ENCODE results near the gene DTYMK. TPM values are rescaled to one million over a fixed set of nuclear protein-coding genes. Genes with fewer than 3 reads are reported as not detected.
A peak's percentile ranks its signal among the peaks of the same experiment; 100 is the strongest.

The DTYMK gene
- total and polyA plus RNA-seq, 4 experiments from 2014 or later = 18.8 to 50.3 (median 24.1) TPM

- Mint-ChIP-seq H3K9me3 (no peaks in the 10 kb centered on the region), H3K36me3 (peaks cover 0 to 12% of the 10 kb centered on the region in 2 donors), H3K4me3 (peak overlapping the region in 4 of 8 donors; percentile 0 to 53 (median 29)), H3K27me3 (no peaks in the 10 kb centered on the region), H3K4me1 (peaks cover 37 to 69% (median 48%) of the 10 kb centered on the region in 4 donors), H3K27ac (peak overlapping the region in 5 of 7 donors; percentile 18 to 70 (median 48))
- H3K36me3 ChIP-seq (ENCODE audit: insufficient read depth, low read length) = no peaks in the 10 kb centered on the region
- no peak overlapping the region for H3K27ac ChIP-seq (ENCODE audit: low read depth, low read length)
- no peaks in the 10 kb centered on the region for H3K27me3 ChIP-seq (ENCODE audit: insufficient read depth, low read length)
- CTCF ChIA-PET (ENCODE audit: partially characterized antibody) = interaction anchor here (1.3 kb wide), 1 partner anchor 46 kb away, joined by 3 read pairs; the partner anchor contains the start of gene DTYMK
- intact Hi-C loops (cut with micrococcal nuclease) = no loop called here
- DNase-seq = no peak
- no peak overlapping the region for H3K4me3 ChIP-seq (ENCODE audit: low read length in 2 of 2)
- H3K4me1 ChIP-seq (ENCODE audit: insufficient read depth, low read length) = peaks cover 35% of the 10 kb centered on the region
- POLR2A ChIA-PET (ENCODE audit: partially characterized antibody) = no interaction called here
- H3K9me3 ChIP-seq (ENCODE audit: control insufficient read depth in 1 of 2, low read length in 2 of 2) = no peaks in the 10 kb centered on the region
Measured at GRCh38 chr2:241640165-241640795, 46.3 kb downstream of the DTYMK start.

- CTCF ChIA-PET (ENCODE audit: partially characterized antibody) = no interaction called here
- no peak for DNase-seq
- peaks cover 39 to 72% (median 51%) of the 10 kb centered on the region in 4 donors for H3K4me1 Mint-ChIP-seq
- H3K36me3 Mint-ChIP-seq = peaks cover 0 to 13% of the 10 kb centered on the region in 2 donors
- Histone ChIP-seq H3K36me3 (ENCODE audit: insufficient read depth, low read length) (no peaks in the 10 kb centered on the region), H3K9me3 (ENCODE audit: control insufficient read depth in 1 of 2, low read length in 2 of 2) (no peaks in the 10 kb centered on the region), H3K27ac (ENCODE audit: low read depth, low read length) (no peak overlapping the region), H3K4me1 (ENCODE audit: insufficient read depth, low read length) (peaks cover 35% of the 10 kb centered on the region), H3K4me3 (ENCODE audit: low read length in 2 of 2) (no peak overlapping the region), H3K27me3 (ENCODE audit: insufficient read depth, low read length) (no peaks in the 10 kb centered on the region)
- H3K27ac Mint-ChIP-seq = peak overlapping the region in 4 of 7 donors; percentile 31 to 61 (median 45)
- peak overlapping the region; percentile 3 to 54 (median 50) for H3K4me3 Mint-ChIP-seq
- intact Hi-C loops (cut with micrococcal nuclease) = loop anchor here (10.0 kb wide), 2 partner anchors 325 to 1075 kb away; partner anchors contain the start of genes DUSP28, HDLBP, RNPEPL1 and SEPTIN2
- POLR2A ChIA-PET (ENCODE audit: partially characterized antibody) = interaction anchor here (2.8 kb wide), 1 partner anchor 47 kb away, joined by 19 read pairs; the partner anchor contains the start of gene DTYMK
- H3K27me3 Mint-ChIP-seq = no peaks in the 10 kb centered on the region
- H3K9me3 Mint-ChIP-seq = no peaks in the 10 kb centered on the region
Measured at GRCh38 chr2:241639385-241639784, 47.2 kb downstream of the DTYMK start.

GRCh38 chr2:241638940-241639339 is 47.7 kb downstream of the DTYMK start:
- Mint-ChIP-seq H3K27me3 (no peaks in the 10 kb centered on the region), H3K36me3 (peaks cover 0 to 14% of the 10 kb centered on the region in 2 donors), H3K4me3 (peak overlapping the region in 7 of 8 donors; percentile 38 to 96 (median 93)), H3K27ac (peak overlapping the region in 5 of 7 donors; percentile 10 to 98 (median 90)), H3K9me3 (no peaks in the 10 kb centered on the region), H3K4me1 (peaks cover 39 to 68% (median 51%) of the 10 kb centered on the region in 4 donors)
- POLR2A ChIA-PET (ENCODE audit: partially characterized antibody) = interaction anchor here (1.8 to 2.8 kb wide), 4 partner anchors 10 to 95 kb away, joined by 4 to 20 read pairs (median 13); partner anchors contain the start of genes D2HGDH and DTYMK
- Histone ChIP-seq H3K27me3 (ENCODE audit: insufficient read depth, low read length) (no peaks in the 10 kb centered on the region), H3K4me1 (ENCODE audit: insufficient read depth, low read length) (peaks cover 35% of the 10 kb centered on the region), H3K4me3 (ENCODE audit: low read length in 2 of 2) (no peak overlapping the region), H3K9me3 (ENCODE audit: control insufficient read depth in 1 of 2, low read length in 2 of 2) (no peaks in the 10 kb centered on the region), H3K27ac (ENCODE audit: low read depth, low read length) (no peak overlapping the region), H3K36me3 (ENCODE audit: insufficient read depth, low read length) (no peaks in the 10 kb centered on the region)
- intact Hi-C loops (cut with micrococcal nuclease) = loop anchor here (10.0 kb wide), 2 partner anchors 324 to 1074 kb away; partner anchors contain the start of genes DUSP28, HDLBP, RNPEPL1 and SEPTIN2
- CTCF ChIA-PET (ENCODE audit: partially characterized antibody) = interaction anchor here (1.2 to 2.1 kb wide), 2 partner anchors 41 to 240 kb away, joined by 3 to 8 read pairs; no protein-coding TSS in a partner anchor
- DNase-seq = no peak

- ChIA-PET CTCF (ENCODE audit: partially characterized antibody) (interaction anchor here (1.0 to 2.1 kb wide), 3 partner anchors 11 to 241 kb away, joined by 3 to 8 read pairs (median 4); no protein-coding TSS in a partner anchor), POLR2A (ENCODE audit: partially characterized antibody) (interaction anchor here (0.5 to 2.8 kb wide), 14 partner anchors 11 to 1078 kb away, joined by 3 to 20 read pairs (median 4); partner anchors contain the start of genes D2HGDH, DTYMK, DUSP28 and HDLBP)
- H3K4me1 Mint-ChIP-seq = peaks cover 36 to 67% (median 51%) of the 10 kb centered on the region in 4 donors
- Histone ChIP-seq H3K27me3 (ENCODE audit: insufficient read depth, low read length) (no peaks in the 10 kb centered on the region), H3K27ac (ENCODE audit: low read depth, low read length) (peak overlapping the region; percentile 88), H3K9me3 (ENCODE audit: control insufficient read depth in 1 of 2, low read length in 2 of 2) (no peaks in the 10 kb centered on the region), H3K4me3 (ENCODE audit: low read length in 2 of 2) (peak overlapping the region; percentile 65 to 90), H3K36me3 (ENCODE audit: insufficient read depth, low read length) (peaks cover 6% of the 10 kb centered on the region), H3K4me1 (ENCODE audit: insufficient read depth, low read length) (peaks cover 35% of the 10 kb centered on the region)
- no peaks in the 10 kb centered on the region for H3K9me3 Mint-ChIP-seq
- H3K36me3 Mint-ChIP-seq = peaks cover 2 to 17% of the 10 kb centered on the region in 2 donors
- intact Hi-C loops (cut with micrococcal nuclease) = loop anchor here (1.0 to 10.0 kb wide), 6 partner anchors 28 to 1073 kb away; partner anchors contain the start of genes DTYMK, DUSP28, HDLBP and ING5
- peak overlapping the region; percentile 86 to 98 (median 94) for H3K4me3 Mint-ChIP-seq
- DNase-seq = peak; percentile 49 to 70 (median 57)
- peak overlapping the region; percentile 82 to 98 (median 93) for H3K27ac Mint-ChIP-seq
- H3K27me3 Mint-ChIP-seq = no peaks in the 10 kb centered on the region
Measured at GRCh38 chr2:241637795-241638660, 48.6 kb downstream of the DTYMK start.

GRCh38 chr2:241637018-241637794 is 49.4 kb downstream of the DTYMK start, which contains the start of the genes ATG4B and THAP4:
Gene ATG4B, plus strand, starts transcription at chr2:241637693. Its CDS starts 22 bp downstream, at chr2:241637715.
Gene THAP4, minus strand, starts transcription at chr2:241637158. Its CDS starts 141 bp downstream, at chr2:241637017.
- H3K4me1 Mint-ChIP-seq = peaks cover 36 to 71% (median 48%) of the 10 kb centered on the region in 4 donors
- Histone ChIP-seq H3K27ac (ENCODE audit: low read depth, low read length) (peak within 1 kb of the TSS; percentile 88), H3K4me1 (ENCODE audit: insufficient read depth, low read length) (peaks cover 35% of the 10 kb centered on the region), H3K27me3 (ENCODE audit: insufficient read depth, low read length) (no peaks in the 10 kb centered on the region), H3K4me3 (ENCODE audit: low read length in 2 of 2) (peak within 1 kb of the TSS; percentile 65 to 90), H3K9me3 (ENCODE audit: control insufficient read depth in 1 of 2, low read length in 2 of 2) (no peaks in the 10 kb centered on the region), H3K36me3 (ENCODE audit: insufficient read depth, low read length) (peaks cover 14% of the 10 kb centered on the region)
- POLR2A ChIA-PET (ENCODE audit: partially characterized antibody) = interaction anchor here (0.5 to 2.8 kb wide), 14 partner anchors 12 to 1077 kb away, joined by 3 to 20 read pairs (median 4); partner anchors contain the start of genes D2HGDH, DTYMK, DUSP28 and HDLBP
- H3K4me3 Mint-ChIP-seq = peak within 1 kb of the TSS; percentile 86 to 98 (median 94)
- CTCF ChIA-PET (ENCODE audit: partially characterized antibody) = interaction anchor here (1.2 to 2.1 kb wide), 2 partner anchors 42 to 241 kb away, joined by 3 to 8 read pairs; no protein-coding TSS in a partner anchor
- H3K27me3 Mint-ChIP-seq = no peaks in the 10 kb centered on the region
- intact Hi-C loops (cut with micrococcal nuclease) = loop anchor here (1.0 to 10.0 kb wide), 6 partner anchors 27 to 1072 kb away; partner anchors contain the start of genes DTYMK, DUSP28, HDLBP and ING5
- no peaks in the 10 kb centered on the region for H3K9me3 Mint-ChIP-seq
- DNase-seq = peak; percentile 73 to 89 (median 78)
- peaks cover 10 to 24% of the 10 kb centered on the region in 2 donors for H3K36me3 Mint-ChIP-seq
- peak within 1 kb of the TSS; percentile 82 to 98 (median 93) for H3K27ac Mint-ChIP-seq
